ENCODE data around the gene CDHR4. TPM values are rescaled to one million over a fixed set of nuclear protein-coding genes. Genes with fewer than 3 reads are reported as not detected.
"Not testable (repeated sequence)": the region's sequence is repeated elsewhere in the genome, so short reads cannot be mapped to it uniquely, and the experiment has no call there.

Gene CDHR4
- total RNA-seq, 2 donors from 2014 or later = not detected

- Histone ChIP-seq H3K9me3 (ENCODE audit: control insufficient read depth, low read length) (no peaks in the 10 kb centered on the region), H3K4me1 (ENCODE audit: control insufficient read depth, insufficient read depth, low read length) (no peaks in the 10 kb centered on the region), H3K36me3 (ENCODE audit: control insufficient read depth, insufficient read depth, low read length) (peaks cover 7% of the 10 kb centered on the region), H3K4me3 (ENCODE audit: low read length) (no peak overlapping the region), H3K9ac (ENCODE audit: extremely low read depth, low read length, poor library complexity, severe bottlenecking) (no peak overlapping the region), H3K27me3 (ENCODE audit: control insufficient read depth, insufficient read depth, low read length, poor library complexity, severe bottlenecking) (no peaks in the 10 kb centered on the region), H3K27ac (ENCODE audit: low read depth, low read length) (no peak overlapping the region)
- H3K27me3 Mint-ChIP-seq (ENCODE audit: insufficient read depth) = no peaks in the 10 kb centered on the region
- no peaks in the 10 kb centered on the region for H3K9me3 Mint-ChIP-seq
- H3K4me3 Mint-ChIP-seq = no peak overlapping the region
- WGBS, 2 experiments (ENCODE audit: insufficient coverage in 1 of 2, insufficient read length in 1 of 2) = 80 to 88% methylated on average over 5 to 6 of the region's 6 CpGs
- DNase-seq = no peak
- H3K36me3 Mint-ChIP-seq (ENCODE audit: low read depth) = peaks cover 19% of the 10 kb centered on the region
- no peaks in the 10 kb centered on the region for H3K4me1 Mint-ChIP-seq
- no peak overlapping the region for H3K27ac Mint-ChIP-seq
- no peak for TF ChIP-seq CTCF (conservative IDR thresholded peaks at IDR 0.05)
Observed at GRCh38 chr3:49826016-49826415, 26.3 kb upstream of the CDHR4 start.

- H3K4me1 Mint-ChIP-seq; H3K4me1 ChIP-seq (ENCODE audit: control insufficient read depth, insufficient read depth, low read length); H3K27me3 ChIP-seq (ENCODE audit: control insufficient read depth, insufficient read depth, low read length, poor library complexity, severe bottlenecking); H3K27ac Mint-ChIP-seq; H3K27ac ChIP-seq (ENCODE audit: low read depth, low read length); H3K27me3 Mint-ChIP-seq (ENCODE audit: insufficient read depth); H3K9me3 ChIP-seq (ENCODE audit: control insufficient read depth, low read length); H3K9ac ChIP-seq (ENCODE audit: extremely low read depth, low read length, poor library complexity, severe bottlenecking); H3K9me3 Mint-ChIP-seq; H3K36me3 ChIP-seq (ENCODE audit: control insufficient read depth, insufficient read depth, low read length); DNase-seq; H3K4me3 ChIP-seq (ENCODE audit: low read length); H3K4me3 Mint-ChIP-seq; H3K36me3 Mint-ChIP-seq (ENCODE audit: low read depth): not testable (repeated sequence)
- 84 to 100% methylated on average over 1 to 3 of the region's 3 CpGs for WGBS, 2 experiments (ENCODE audit: insufficient coverage in 1 of 2, insufficient read length in 1 of 2)
Observed at GRCh38 chr3:49823131-49823530, 23.5 kb upstream of the CDHR4 start.

DNA sequence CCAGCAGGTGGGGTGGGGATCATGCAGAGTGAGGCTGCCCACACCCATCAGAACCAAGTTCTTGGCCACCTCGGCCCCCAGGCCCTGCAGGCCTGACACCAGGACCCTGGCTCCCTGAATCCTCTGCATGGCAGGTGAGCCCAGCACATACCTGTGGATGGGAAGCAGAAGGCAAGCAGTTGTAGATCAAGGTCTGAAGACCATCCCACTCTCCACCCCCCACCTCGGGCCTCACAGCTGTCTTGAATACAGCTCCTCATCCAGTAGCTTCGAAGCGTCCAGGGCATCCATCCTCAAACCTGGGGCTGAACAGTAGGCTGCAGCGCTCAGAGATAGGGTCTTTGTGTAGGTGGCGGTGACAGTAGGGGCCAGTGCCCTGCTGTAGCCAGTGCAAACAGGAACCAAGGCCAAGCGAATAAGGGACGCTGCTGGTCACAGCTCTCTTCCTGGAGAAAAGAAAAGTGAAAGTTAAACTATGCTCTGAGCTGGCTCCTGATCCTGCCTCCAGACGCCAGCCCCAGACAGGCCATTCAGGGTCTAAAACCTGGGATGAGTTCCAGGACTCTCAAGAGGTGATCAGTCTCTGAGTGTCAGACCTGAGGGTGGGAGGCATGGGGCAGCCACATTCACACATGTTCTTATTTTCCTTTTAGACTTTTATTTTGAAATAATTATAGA is 14.0 kb upstream of the CDHR4 start, which contains the start of gene UBA7:
Gene UBA7, minus strand, starts transcription at position 457 of the 678 bp plus-strand sequence. Its CDS starts 166 bp downstream, at position 291.
- no peak within 1 kb of the TSS for H3K4me3 Mint-ChIP-seq
- no peak within 1 kb of the TSS for H3K4me3 ChIP-seq (ENCODE audit: low read length)
- no peaks in the 10 kb centered on the region for H3K9me3 ChIP-seq (ENCODE audit: control insufficient read depth, low read length)
- H3K36me3 ChIP-seq (ENCODE audit: control insufficient read depth, insufficient read depth, low read length) = no peaks in the 10 kb centered on the region
- H3K27me3 Mint-ChIP-seq (ENCODE audit: insufficient read depth) = no peaks in the 10 kb centered on the region
- no peaks in the 10 kb centered on the region for H3K27me3 ChIP-seq (ENCODE audit: control insufficient read depth, insufficient read depth, low read length, poor library complexity, severe bottlenecking)
- no peaks in the 10 kb centered on the region for H3K9me3 Mint-ChIP-seq
- WGBS, 2 experiments (ENCODE audit: insufficient coverage in 1 of 2, insufficient read length in 1 of 2) = 90 to 94% methylated on average over 8 to 9 of the region's 9 CpGs
- H3K4me1 Mint-ChIP-seq = no peaks in the 10 kb centered on the region
- H3K9ac ChIP-seq (ENCODE audit: extremely low read depth, low read length, poor library complexity, severe bottlenecking) = no peak within 1 kb of the TSS
- DNase-seq = no peak
- no peaks in the 10 kb centered on the region for H3K4me1 ChIP-seq (ENCODE audit: control insufficient read depth, insufficient read depth, low read length)
- no peak for TF ChIP-seq CTCF (conservative IDR thresholded peaks at IDR 0.05)
- H3K27ac ChIP-seq (ENCODE audit: low read depth, low read length) = no peak within 1 kb of the TSS
- no peak within 1 kb of the TSS for H3K27ac Mint-ChIP-seq
- H3K36me3 Mint-ChIP-seq (ENCODE audit: low read depth) = no peaks in the 10 kb centered on the region

All from endodermal cell (in vitro differentiated cells).